ENCODE results near the gene DCTD.
"Not testable (repeated sequence)": the region's sequence is repeated elsewhere in the genome, so short reads cannot be mapped to it uniquely, and the experiment has no call there.

Gene DCTD

GRCh38 chr4:182920676-182921075 is 3.5 kb upstream of the DCTD start:
- DNase-seq (ENCODE audit: low read depth), result no peak

- DNase-seq (ENCODE audit: low read depth), result no peak
Measured at GRCh38 chr4:182918791-182919302, 1.7 kb upstream of the DCTD start.

GRCh38 chr4:182918044-182918607 is 940 bp upstream of the DCTD start:
- DNase-seq (ENCODE audit: low read depth), result no peak

- no peak for DNase-seq (ENCODE audit: low read depth)
Measured at GRCh38 chr4:182916483-182917181, 554 bp downstream of the DCTD start.

GRCh38 chr4:182914357-182914756 is 2.8 kb downstream of the DCTD start:
- no peak for DNase-seq (ENCODE audit: low read depth)

GRCh38 chr4:182913621-182914020 is 3.6 kb downstream of the DCTD start:
- no peak for DNase-seq (ENCODE audit: low read depth)

GRCh38 chr4:182913036-182913435 is 4.2 kb downstream of the DCTD start:
- no peak for DNase-seq (ENCODE audit: low read depth)

GRCh38 chr4:182908124-182908523 is 9.1 kb downstream of the DCTD start:
- DNase-seq (ENCODE audit: low read depth), result no peak

- DNase-seq (ENCODE audit: low read depth), result no peak
Measured at GRCh38 chr4:182907396-182907795, 9.8 kb downstream of the DCTD start.

- no peak for DNase-seq (ENCODE audit: low read depth)
Measured at GRCh38 chr4:182906786-182907185, 10.4 kb downstream of the DCTD start.

- no peak for DNase-seq (ENCODE audit: low read depth)
Measured at GRCh38 chr4:182905038-182905437, 12.1 kb downstream of the DCTD start.

- DNase-seq (ENCODE audit: low read depth), result no peak
Measured at GRCh38 chr4:182904211-182904761, 12.9 kb downstream of the DCTD start.

- DNase-seq (ENCODE audit: low read depth), result no peak
Measured at GRCh38 chr4:182903013-182903412, 14.2 kb downstream of the DCTD start.

- DNase-seq (ENCODE audit: low read depth), result no peak
Measured at GRCh38 chr4:182901337-182901736, 15.8 kb downstream of the DCTD start.

- not testable (repeated sequence) for DNase-seq (ENCODE audit: low read depth)
Measured at GRCh38 chr4:182900021-182900420, 17.2 kb downstream of the DCTD start.

- DNase-seq (ENCODE audit: low read depth), result no peak
Measured at GRCh38 chr4:182898479-182898799, 18.7 kb downstream of the DCTD start.

- DNase-seq (ENCODE audit: low read depth), result no peak
Measured at GRCh38 chr4:182897601-182898478, 19.3 kb downstream of the DCTD start.

- DNase-seq (ENCODE audit: low read depth), result no peak
Measured at GRCh38 chr4:182896421-182896820, 20.8 kb downstream of the DCTD start.

- no peak for DNase-seq (ENCODE audit: low read depth)
Measured at GRCh38 chr4:182895791-182896292, 21.3 kb downstream of the DCTD start.

GRCh38 chr4:182894681-182895275 is 22.4 kb downstream of the DCTD start:
- DNase-seq (ENCODE audit: low read depth), result no peak

- no peak for DNase-seq (ENCODE audit: low read depth)
Measured at GRCh38 chr4:182893474-182894080, 23.6 kb downstream of the DCTD start.

GRCh38 chr4:182893047-182893446 is 24.1 kb downstream of the DCTD start:
- DNase-seq (ENCODE audit: low read depth), result no peak

Data from activated T-helper 1 cell treated with Interleukin-2 at 50 U/mL for 16 hours (primary cell).